ENCODE results near the gene KCNT1. TPM values are rescaled to one million over a fixed set of nuclear protein-coding genes. Genes with fewer than 3 reads are reported as not detected.

Gene KCNT1
- total and polyA plus RNA-seq, 2 experiments from 2014 or later: 0.27 TPM; not detected in 1

GRCh38 chr9:135803441-135803840 is 101.5 kb downstream of the KCNT1 start:
- 95% methylated on average over 10 of the region's 10 CpGs for WGBS (ENCODE audit: low lambda C conversion rate, missing lambda C conversion rate)
- Histone ChIP-seq H3K4me2 (no peak overlapping the region), H3K9me2 (replicated peaks; ENCODE audit: insufficient read depth) (no peaks in the 10 kb centered on the region), H2AFZ (no peak overlapping the region), H3K27me3 (no peaks in the 10 kb centered on the region), H4K20me1 (ENCODE audit: insufficient read depth, poor library complexity, severe bottlenecking) (no peaks in the 10 kb centered on the region), H3K4me1 (ENCODE audit: insufficient read depth) (no peaks in the 10 kb centered on the region), H3K79me2 (no peaks in the 10 kb centered on the region), H3K4me3 (no peak overlapping the region), H3K9me3 (ENCODE audit: low read depth) (no peaks in the 10 kb centered on the region), H3K36me3 (replicated peaks; ENCODE audit: insufficient read depth, low read depth) (no peaks in the 10 kb centered on the region), H3K27ac (no peak overlapping the region)
- TF ChIP-seq CTCF (IDR thresholded peaks at IDR 0.05; ENCODE audit: poor library complexity): no peak
- no peak for TF ChIP-seq EZH2phosphoT487 (IDR thresholded peaks at IDR 0.05; ENCODE audit: low read depth, severe bottlenecking, unreplicated experiment)
- TF ChIP-seq EZH2 (IDR thresholded peaks at IDR 0.05; ENCODE audit: borderline replicate concordance): no peak
- DNase-seq (ENCODE audit: low spot score): no peak

- WGBS (ENCODE audit: low lambda C conversion rate, missing lambda C conversion rate): 89% methylated on average over 22 of the region's 24 CpGs
- no peak for DNase-seq (ENCODE audit: low spot score)
- H3K36me3 ChIP-seq (replicated peaks; ENCODE audit: insufficient read depth, low read depth): no peaks in the 10 kb centered on the region
- H3K9me2 ChIP-seq (replicated peaks; ENCODE audit: insufficient read depth): no peaks in the 10 kb centered on the region
- H2AFZ ChIP-seq: no peak overlapping the region
- no peaks in the 10 kb centered on the region for H3K79me2 ChIP-seq
- H3K27me3 ChIP-seq: no peaks in the 10 kb centered on the region
- no peak overlapping the region for H3K27ac ChIP-seq
- H3K4me2 ChIP-seq: no peak overlapping the region
- no peaks in the 10 kb centered on the region for H3K4me1 ChIP-seq (ENCODE audit: insufficient read depth)
- TF ChIP-seq CTCF (IDR thresholded peaks at IDR 0.05; ENCODE audit: poor library complexity) (no peak), EZH2phosphoT487 (IDR thresholded peaks at IDR 0.05; ENCODE audit: low read depth, severe bottlenecking, unreplicated experiment) (no peak), EZH2 (IDR thresholded peaks at IDR 0.05; ENCODE audit: borderline replicate concordance) (no peak)
- H3K9me3 ChIP-seq (ENCODE audit: low read depth): no peaks in the 10 kb centered on the region
- no peak overlapping the region for H3K4me3 ChIP-seq
- no peaks in the 10 kb centered on the region for H4K20me1 ChIP-seq (ENCODE audit: insufficient read depth, poor library complexity, severe bottlenecking)
These were observed 102.8 kb downstream of the KCNT1 start for GRCh38 chr9:135804581-135805421.

GRCh38 chr9:135805422-135806022 is 103.5 kb downstream of the KCNT1 start:
- no peak for TF ChIP-seq EZH2 (IDR thresholded peaks at IDR 0.05; ENCODE audit: borderline replicate concordance)
- TF ChIP-seq CTCF (IDR thresholded peaks at IDR 0.05; ENCODE audit: poor library complexity): no peak
- no peak for TF ChIP-seq EZH2phosphoT487 (IDR thresholded peaks at IDR 0.05; ENCODE audit: low read depth, severe bottlenecking, unreplicated experiment)
- no peak overlapping the region for H3K27ac ChIP-seq

More at GRCh38 chr9:135805422-135806022, 103.5 kb downstream of the KCNT1 start:
- H3K4me1 ChIP-seq (ENCODE audit: insufficient read depth): no peaks in the 10 kb centered on the region
- H3K4me2 ChIP-seq: no peak overlapping the region
- no peaks in the 10 kb centered on the region for H4K20me1 ChIP-seq (ENCODE audit: insufficient read depth, poor library complexity, severe bottlenecking)
- no peak overlapping the region for H3K4me3 ChIP-seq
- no peaks in the 10 kb centered on the region for H3K9me3 ChIP-seq (ENCODE audit: low read depth)
- H3K9me2 ChIP-seq (replicated peaks; ENCODE audit: insufficient read depth): no peaks in the 10 kb centered on the region
- 95% methylated on average over 22 of the region's 22 CpGs for WGBS (ENCODE audit: low lambda C conversion rate, missing lambda C conversion rate)
- no peak for DNase-seq (ENCODE audit: low spot score)
- no peaks in the 10 kb centered on the region for H3K27me3 ChIP-seq
- no peaks in the 10 kb centered on the region for H3K36me3 ChIP-seq (replicated peaks; ENCODE audit: insufficient read depth, low read depth)
- H2AFZ ChIP-seq: no peak overlapping the region
- no peaks in the 10 kb centered on the region for H3K79me2 ChIP-seq

All from hepatocyte (in vitro differentiated cells).